ENCODE results near the gene ZBTB11.
"Not testable (repeated sequence)": the region's sequence is repeated elsewhere in the genome, so short reads cannot be mapped to it uniquely, and the experiment has no call there.

Gene ZBTB11

DNA sequence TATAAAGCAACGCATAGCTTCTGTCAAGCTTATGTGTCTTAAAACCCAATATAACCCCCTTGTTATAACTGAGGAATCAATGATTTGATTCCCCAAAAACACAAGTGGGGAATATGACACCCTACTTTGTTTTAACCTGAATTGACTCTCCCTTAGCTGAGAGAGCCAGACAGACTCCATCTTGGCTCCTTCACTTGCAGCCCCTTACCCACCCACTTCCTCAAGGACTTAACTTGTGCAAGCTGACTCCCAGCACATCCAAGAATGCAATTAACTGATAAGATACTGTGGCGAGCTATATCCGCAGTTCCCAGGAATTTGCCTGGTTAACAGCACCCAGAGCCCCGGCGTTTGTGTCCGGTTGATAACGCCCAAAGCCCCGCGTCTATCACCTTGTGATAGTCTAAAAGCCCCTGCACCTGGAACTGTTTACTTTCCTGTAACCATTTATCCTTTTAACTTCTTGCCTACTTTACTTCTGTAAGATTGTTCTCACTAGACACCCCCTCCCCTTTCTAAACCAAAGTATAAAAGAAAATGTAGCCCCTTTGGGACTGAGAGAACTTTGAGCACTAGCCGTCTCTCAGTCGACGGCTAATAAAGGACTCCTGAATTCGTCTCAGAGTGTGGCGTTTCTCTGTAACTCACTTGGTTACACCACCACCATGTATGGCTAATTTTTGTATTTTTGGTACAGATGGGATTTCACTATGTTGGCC, 35.4 kb downstream of the ZBTB11 start:
- not testable (repeated sequence) for DNase-seq

DNA sequence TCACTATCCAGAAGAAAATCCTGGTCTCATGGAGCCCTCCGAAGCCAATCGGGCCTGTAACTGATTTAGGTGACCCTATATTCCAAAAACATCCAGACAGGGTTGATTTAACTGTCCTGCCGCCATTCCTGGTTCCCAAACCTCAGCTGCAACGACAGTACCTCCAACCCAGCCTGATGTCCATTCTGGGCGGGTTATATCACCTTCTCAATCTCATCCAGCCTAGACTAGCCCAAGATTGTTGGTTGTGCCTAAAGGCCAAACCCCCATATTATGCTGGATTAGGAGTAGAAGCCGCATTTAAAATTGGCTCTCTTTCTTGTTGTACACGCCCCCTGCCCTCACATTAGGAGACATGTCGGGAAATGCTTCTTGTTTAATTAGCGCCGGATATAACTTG, 36.7 kb downstream of the ZBTB11 start:
- no peak for DNase-seq

DNA sequence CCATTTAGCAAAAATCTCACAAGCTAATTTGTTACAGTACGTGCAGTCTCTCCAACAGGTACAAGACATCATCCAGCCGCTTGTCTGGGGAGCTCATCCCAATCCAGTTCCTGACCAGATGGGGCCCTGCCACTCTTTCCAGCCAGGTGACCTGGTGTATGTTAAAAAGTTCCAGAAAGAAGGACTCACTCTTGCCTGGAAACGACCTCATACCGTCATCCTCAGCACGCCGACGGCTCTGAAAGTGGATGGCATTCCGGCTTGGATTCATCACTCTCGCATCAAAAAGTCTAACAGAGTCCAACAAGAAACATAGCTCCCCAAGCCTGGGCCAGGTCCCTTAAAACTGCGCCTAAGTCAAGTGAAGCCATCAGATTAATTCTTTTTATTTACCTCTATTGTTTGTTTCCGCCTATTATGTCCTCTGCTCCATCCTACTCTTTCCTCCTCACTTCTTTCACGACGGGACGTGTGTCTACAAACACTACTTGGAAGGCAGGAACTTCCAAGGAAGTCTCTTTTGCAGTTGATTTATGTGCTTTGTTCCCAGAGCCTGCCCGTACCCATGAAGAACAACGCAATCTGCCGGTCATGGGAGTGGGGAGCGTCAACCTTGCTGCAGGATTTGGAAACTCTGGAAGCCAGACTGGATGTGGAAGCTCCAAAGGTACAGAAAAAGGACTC, 37.5 kb downstream of the ZBTB11 start:
- no peak for DNase-seq

DNA sequence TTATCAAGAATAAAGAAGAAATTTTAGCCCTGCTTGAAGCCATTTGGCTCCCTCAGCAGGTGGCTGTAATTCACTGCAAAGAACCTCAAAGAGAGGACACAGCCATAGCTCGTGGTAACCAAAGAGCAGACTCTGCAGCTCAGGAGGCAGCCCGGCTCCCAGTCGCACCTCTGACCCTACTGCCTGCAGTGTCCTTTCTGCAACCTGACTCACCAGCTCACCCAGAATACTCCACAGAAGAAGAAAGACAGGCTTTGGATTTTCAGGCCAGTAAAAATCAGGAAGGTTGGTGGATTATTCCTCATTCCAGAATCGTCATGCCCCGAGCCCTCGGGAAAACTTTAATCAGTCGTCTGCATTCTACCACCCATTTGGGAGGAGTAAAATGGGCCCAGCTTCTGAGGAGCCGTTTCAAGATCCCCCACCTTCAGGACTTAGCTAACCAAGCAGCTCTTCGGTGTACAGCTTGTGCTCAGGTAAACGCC, 38.6 kb downstream of the ZBTB11 start:
- DNase-seq: no peak

DNA sequence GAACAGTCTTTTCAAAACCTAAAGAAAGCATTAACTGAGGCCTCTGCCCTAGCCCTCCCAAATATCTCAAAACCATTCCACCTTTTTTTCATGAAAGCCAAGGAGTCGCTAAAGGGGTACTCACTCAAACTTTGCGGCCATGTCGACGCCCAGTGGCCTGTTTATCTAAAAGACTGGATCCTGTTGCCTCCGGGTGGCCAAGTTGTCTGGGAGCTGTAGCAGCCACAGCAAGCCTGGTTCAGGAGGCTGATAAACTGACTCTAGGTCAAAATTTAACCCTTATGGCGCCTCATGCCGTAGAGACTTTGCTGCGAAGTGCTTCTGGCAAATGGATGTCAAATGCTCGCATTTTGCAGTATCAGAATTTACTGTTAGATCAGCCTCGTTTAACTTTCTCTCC, 39.5 kb downstream of the ZBTB11 start:
- DNase-seq: no peak

DNA sequence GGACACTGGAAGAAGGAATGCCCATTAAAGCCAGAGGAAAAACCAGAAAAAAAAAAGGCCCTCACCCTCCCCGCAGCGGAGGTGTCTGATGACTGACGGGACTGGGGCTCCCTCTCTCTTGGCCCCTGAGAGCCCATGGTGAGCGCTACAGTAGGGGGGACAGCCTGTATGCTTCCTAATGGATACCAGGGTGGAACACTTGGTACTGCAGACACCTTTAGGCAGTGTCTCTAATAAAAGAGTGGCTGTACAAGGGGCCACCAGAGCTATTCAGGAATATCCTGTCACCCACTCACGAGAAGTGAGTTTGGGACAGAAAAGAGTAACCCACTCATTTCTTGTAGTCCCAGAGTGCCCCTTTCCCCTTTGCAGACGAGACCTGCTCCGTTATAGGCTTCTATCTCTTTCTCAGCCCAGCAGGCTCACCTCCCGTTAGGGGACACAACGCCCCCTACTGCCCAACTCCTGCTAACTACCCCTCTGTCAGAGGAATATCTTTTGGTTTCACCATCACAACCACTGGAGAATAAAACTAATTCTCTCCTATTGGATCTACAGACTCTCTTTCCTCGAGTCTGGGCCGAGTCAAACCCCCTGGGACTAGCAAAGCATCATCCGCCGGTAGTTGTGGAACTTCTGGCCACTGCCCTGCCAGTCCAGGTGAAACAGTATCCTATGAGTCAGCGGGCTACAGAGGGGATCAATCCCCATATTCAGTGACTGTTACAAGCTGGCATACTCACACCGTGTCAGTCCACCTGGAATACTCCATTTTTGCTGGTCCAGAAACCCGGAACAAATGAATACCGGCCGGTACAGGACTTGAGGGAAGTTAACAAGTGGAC, 40.8 kb downstream of the ZBTB11 start:
- DNase-seq: peak; percentile 39

DNA sequence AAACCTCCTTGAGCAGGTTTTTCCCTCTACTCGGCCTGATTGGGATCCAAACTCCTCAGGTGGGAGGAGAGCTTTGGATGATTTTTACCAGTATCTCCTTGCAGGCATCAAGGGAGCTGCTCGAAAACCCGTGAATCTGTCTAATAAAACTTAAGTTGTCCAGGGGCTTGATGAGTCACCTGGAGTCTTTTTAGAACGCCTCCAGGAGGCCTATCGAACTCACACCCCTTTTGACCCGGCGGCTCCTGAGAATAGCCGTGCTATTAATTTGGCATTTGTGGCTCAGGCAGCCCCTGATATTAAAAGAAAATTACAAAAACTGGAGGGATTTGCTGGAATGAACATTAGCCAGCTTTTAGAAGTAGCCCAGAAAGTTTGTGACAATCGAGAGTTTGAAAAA, 41.6 kb downstream of the ZBTB11 start:
- DNase-seq: no peak

DNA sequence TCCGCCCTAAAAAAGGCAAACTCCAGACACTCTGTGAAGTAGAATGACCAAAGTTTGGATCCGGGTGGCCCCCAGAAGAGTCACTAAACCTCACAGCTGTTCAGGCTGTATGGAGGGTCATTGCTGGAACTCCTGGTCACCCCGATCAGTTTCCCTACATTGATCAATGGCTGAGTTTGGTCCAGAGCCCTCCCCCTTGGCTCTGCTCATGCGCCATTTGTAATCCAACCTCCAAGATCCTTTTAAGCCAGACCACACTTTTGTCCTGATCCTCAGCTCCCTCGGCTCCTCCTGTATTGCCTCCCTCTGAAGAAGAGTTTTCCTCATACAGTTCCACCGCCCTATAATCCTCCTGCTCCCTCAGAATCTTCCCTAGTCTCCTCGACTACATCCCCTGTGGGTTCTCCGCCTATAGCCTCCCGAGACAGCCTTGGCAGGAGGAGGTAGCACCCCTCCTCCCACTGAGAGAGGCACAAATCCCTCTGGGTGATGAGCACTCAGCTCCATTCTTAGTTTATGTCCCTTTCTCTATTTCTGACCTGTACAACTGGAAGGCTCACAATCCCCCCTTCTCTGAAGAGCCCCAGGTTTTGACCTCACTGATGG, 42.2 kb downstream of the ZBTB11 start:
- DNase-seq: no peak

GRCh38 chr3:101633186-101633585, 43.7 kb downstream of the ZBTB11 start:
- DNase-seq: no peak

GRCh38 chr3:101632586-101632985, 44.3 kb downstream of the ZBTB11 start:
- no peak for DNase-seq

- DNase-seq: not testable (repeated sequence)
These were observed 45.0 kb downstream of the ZBTB11 start for GRCh38 chr3:101631959-101632358.

DNA sequence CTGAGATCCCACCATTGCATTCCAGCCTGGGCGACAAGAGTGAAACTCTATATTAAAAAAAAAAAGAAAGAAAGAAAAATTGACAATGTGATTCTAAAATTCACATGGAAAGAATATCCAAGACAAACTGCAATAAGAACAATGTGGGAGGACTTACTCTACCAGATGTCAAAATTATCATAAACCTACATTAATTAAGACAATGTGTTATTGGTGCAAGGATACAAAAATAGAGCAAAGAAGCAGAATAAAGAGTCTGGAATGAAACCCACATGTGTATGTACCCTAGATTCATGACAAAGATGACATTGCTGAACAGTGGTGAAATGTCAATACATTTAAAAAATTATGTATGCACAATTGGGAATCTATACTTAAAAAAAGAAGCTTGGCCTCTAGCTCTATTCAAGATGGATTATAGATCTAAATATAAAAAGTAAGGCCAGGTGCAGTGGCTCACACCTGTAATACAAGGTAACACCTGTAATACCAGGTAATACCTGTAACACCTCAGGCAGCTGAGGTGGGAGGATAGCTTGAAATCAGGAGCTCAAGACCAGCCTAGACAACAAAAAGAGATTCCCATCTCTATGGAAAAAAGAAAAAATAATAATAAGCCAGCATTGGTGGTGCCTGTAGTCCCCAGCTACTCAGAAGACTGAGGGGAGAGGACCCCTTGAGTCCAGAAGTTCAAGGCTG, 45.7 kb downstream of the ZBTB11 start:
- no peak for DNase-seq

DNA sequence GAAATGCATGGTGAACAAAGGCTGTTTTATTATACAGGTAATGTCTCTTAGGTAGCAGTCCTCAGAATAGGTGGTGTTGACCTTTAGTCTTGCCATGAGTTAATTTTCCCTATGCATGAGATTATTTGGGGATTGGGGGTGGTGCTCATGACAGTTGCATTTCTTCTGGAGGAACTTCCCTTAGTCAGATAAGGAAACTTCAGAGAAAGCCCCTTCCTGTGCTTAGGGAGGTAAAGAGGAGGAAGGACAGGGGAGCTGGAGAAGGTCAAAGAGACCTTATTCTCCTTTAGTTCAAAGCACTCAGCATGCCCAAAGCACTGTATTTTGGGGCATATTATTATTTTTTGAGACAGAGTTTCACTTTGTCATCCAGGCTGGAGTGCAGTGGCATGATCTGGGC, 47.7 kb downstream of the ZBTB11 start:
- no peak for DNase-seq

DNA sequence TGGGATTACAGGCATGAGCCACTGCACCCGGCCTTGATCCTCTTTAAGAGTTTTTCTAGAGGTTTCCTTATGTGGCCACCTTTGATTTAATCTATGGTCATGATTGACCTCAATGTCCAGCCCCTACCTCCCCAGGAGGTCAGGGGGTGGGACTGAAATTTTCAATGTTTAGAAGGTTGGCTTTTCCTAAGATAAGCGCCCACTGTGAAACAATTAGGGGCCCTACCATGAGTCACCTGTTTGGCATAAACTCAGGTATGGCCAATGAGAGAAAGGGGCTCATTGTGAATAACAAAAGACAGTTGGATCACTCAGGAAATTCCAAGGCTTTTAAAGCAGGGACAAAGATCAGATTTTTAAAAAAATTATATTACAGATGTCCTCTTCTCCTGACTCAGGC, 51.1 kb downstream of the ZBTB11 start:
- DNase-seq: no peak

DNA sequence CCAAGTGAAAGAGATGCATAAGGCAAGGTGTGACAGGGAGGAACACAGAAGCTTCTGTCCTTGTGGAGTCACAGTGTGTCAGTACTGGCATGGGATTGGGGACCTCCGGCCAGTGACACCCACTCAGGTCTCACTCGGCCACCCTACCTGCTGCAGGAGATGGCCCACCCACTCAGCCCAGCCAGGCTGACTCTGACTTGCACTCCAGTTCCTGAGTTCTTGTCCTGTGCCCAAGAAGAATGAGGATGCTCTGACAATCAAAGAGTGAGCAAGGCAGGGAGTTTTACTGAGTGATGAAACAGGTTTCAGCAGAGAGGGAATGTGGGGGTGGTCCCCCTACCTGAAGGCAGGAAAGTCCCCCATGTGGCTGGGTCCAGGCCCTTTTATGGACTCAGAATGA, 52.1 kb downstream of the ZBTB11 start:
- DNase-seq: no peak

- no peak for DNase-seq
These were observed 53.3 kb downstream of the ZBTB11 start for GRCh38 chr3:101623656-101624055.

DNA sequence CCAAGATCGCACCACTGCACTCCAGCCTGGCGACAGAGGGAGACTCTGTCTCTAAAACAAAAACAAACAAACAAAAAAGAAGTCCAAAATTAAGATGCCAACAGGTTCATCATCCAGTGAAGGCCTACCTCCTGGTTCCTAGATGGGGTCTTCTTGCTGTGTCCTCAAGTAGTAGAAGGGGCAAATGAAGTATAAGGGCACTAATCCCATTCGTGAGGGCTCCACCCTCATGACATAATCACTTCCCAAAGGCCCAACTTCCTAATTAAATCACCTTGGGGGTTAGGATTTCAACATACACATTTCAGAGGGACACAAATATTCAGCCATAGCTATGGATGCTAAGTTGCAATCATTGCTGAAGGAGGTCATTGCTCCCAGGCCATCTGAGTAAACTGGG, 57.2 kb downstream of the ZBTB11 start:
- no peak for DNase-seq

DNA sequence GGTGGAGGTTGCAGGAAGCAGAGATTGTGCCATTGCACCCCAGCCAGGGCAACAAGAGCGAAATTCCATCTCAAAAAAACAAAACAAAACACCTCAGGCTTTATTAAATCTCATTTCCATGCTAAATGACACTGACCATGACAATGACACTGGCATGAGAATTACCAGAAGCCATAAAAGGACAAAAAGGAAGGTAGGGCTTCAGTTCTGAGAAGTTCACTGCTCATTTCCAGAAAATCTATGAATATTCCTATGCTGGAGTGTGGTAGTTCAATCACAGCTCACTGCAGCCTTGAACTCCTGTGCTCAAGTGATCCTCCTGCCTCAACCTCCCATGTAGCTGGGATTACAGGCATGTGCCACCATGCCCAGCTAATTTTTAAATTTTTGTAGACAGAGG, 58.2 kb downstream of the ZBTB11 start:
- no peak for DNase-seq

- DNase-seq: no peak
These were observed 59.5 kb downstream of the ZBTB11 start for GRCh38 chr3:101617478-101617877.

DNA sequence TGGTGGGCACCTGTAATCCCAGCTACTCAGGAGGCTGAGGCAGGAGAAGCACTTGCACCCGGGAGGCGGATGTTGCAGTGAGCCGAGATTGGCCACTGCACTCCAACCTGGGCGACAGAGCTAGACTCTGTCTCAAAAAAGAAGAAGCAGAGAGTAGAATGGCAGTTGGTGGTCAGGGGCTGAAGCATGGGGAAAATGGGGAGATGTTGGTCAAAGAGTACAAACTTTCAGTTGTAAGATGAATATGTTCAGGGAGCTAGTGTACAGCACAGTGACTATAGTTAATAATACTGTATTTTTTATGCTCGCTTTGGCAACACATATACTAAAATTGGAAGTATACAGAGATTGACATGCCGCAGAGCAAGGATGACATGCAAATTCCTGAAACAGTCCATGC, 61.4 kb downstream of the ZBTB11 start:
- DNase-seq: no peak

DNA sequence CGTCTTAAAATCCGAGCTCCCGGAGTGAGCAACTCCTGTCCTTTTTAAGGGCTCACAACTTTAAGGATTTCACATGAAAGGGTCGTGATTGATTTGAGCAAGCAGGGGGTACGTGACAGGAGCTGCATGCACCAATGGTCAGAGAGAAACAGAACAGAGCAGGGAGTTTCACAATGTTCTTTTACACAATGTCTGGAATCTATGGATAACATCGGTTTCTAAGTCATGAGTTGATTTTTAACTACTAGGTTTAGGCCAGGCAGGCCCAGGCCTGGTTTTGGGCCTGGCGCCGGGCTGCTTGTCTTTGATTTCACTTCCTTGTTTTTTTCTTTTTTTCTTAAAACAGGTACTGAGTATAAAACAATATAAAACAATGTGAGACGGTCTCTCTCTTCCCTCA, 63.9 kb downstream of the ZBTB11 start:
- DNase-seq: not testable (repeated sequence)

- DNase-seq: no peak
These were observed 65.9 kb downstream of the ZBTB11 start for GRCh38 chr3:101611023-101611422.

DNA sequence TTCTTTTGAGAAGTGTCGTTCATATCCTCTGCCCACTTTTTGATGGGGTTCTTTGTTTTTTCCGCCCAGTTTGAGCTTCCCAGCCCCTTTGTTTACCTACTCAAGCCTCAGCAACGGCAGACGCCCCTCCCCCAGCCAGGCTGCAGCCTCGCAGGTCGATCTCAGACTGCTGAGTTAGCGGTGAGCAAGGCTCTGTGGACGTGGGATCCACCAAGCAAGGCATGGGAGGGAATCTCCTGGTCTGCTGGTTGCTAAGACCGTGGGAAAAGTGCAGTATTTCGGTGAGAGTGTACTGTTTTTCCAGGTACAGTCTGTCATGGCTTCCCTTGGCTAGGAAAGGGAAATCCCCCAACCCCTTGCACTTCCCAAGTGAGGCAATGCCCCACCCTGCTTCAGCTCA, 71.5 kb downstream of the ZBTB11 start:
- DNase-seq: not testable (repeated sequence)

Measured in eye (tissue), 1 donor.